HG03175 (cell line): Measurements from ENCODE around the gene ODF2.
"Not testable (repeated sequence)": the region's sequence is repeated elsewhere in the genome, so short reads cannot be mapped to it uniquely, and the experiment has no call there.

Experiments
- ATAC-seq: cut with Tn5 transposase; IDR thresholded peaks from one replicate; pipeline ENCODE4 v1.9.1; 2021; ENCODE audit warnings: mild to moderate bottlenecking, moderate library complexity; ENCODE audit not compliant: unreplicated experiment

The ODF2 gene

GRCh38 chr9:128481561-128481960 is 25.8 kb downstream of the ODF2 start:
- ATAC-seq = no peak

- ATAC-seq = no peak
These were observed 26.4 kb downstream of the ODF2 start for GRCh38 chr9:128482186-128482585.

GRCh38 chr9:128484686-128485413 is 29.0 kb downstream of the ODF2 start:
- no peak for ATAC-seq

GRCh38 chr9:128485414-128485855 is 29.6 kb downstream of the ODF2 start:
- no peak for ATAC-seq

- ATAC-seq = no peak
These were observed 30.4 kb downstream of the ODF2 start for GRCh38 chr9:128486201-128486600.

- no peak for ATAC-seq
These were observed 37.6 kb downstream of the ODF2 start for GRCh38 chr9:128493424-128493823.

GRCh38 chr9:128494108-128494745 is 38.4 kb downstream of the ODF2 start:
- ATAC-seq = no peak

- no peak for ATAC-seq
These were observed 38.9 kb downstream of the ODF2 start for GRCh38 chr9:128494746-128495129.

GRCh38 chr9:128495296-128495695 is 39.5 kb downstream of the ODF2 start:
- no peak for ATAC-seq

- ATAC-seq = no peak
These were observed 40.1 kb downstream of the ODF2 start for GRCh38 chr9:128495804-128496417.

- no peak for ATAC-seq
These were observed 42.2 kb downstream of the ODF2 start for GRCh38 chr9:128497824-128498610.

- no peak for ATAC-seq
These were observed 43.1 kb downstream of the ODF2 start for GRCh38 chr9:128498911-128499310.

GRCh38 chr9:128499920-128500319 is 44.1 kb downstream of the ODF2 start:
- no peak for ATAC-seq

- not testable (repeated sequence) for ATAC-seq
These were observed 47.6 kb downstream of the ODF2 start for GRCh38 chr9:128503415-128503825.

- ATAC-seq = no peak
These were observed 48.1 kb downstream of the ODF2 start for GRCh38 chr9:128503870-128504269.

- ATAC-seq = peak; percentile 87
These were observed 48.9 kb downstream of the ODF2 start, which contains the start of gene GLE1 for GRCh38 chr9:128504485-128505413. TSS of gene GLE1 (plus strand) at chr9:128504719. CDS start at chr9:128504806, 87 bp downstream.

- no peak for ATAC-seq
These were observed 49.6 kb downstream of the ODF2 start for GRCh38 chr9:128505414-128505765.

- not testable (repeated sequence) for ATAC-seq
These were observed 50.1 kb downstream of the ODF2 start for GRCh38 chr9:128505906-128506305.

GRCh38 chr9:128512820-128513219 is 57.0 kb downstream of the ODF2 start:
- no peak for ATAC-seq

- ATAC-seq = no peak
These were observed 66.2 kb downstream of the ODF2 start for GRCh38 chr9:128521956-128522355.
